GM12878 (cell line): ENCODE data around the gene DMRTA2. TPM values are rescaled to one million over a fixed set of nuclear protein-coding genes. Genes with fewer than 3 reads are reported as not detected.
A peak's percentile ranks its signal among the peaks of the same experiment; 100 is the strongest.

ENCODE experiments used
- ATAC-seq: fragments of 200-7000 bp; cut with Tn5 transposase; 3 replicates; pipeline ENCODE4 v1.9.1; 2020; ENCODE audit warnings: mild to moderate bottlenecking, moderate library complexity
- BruUV-seq: library from RNA; stranded (reverse); fragments of 400-500 nt; replicated peaks from 2 replicates; lab custom pipeline; 2021; lab: Mats Ljungman, UMichigan
- CTCF ChIA-PET: fragments of 300-600 bp; sonication (Branson Sonifier 250); formaldehyde crosslinking; extraction: SDS; loops from one replicate; lab custom pipeline; 2021; ENCODE audit warnings: inconsistent platforms; lab: Yijun Ruan, JAX
- POLR2A ChIA-PET: fragments of 350-600 bp; formaldehyde crosslinking; extraction: SDS; loops from one replicate; lab custom pipeline; 2021; ENCODE audit warnings: inconsistent platforms; lab: Charles Lee
- RAD21 ChIA-PET: fragments of 300-600 bp; sonication (Branson Sonifier 250); formaldehyde crosslinking; loops from one replicate; lab custom pipeline; 2023; ENCODE audit warnings: antibody characterized with exemption; ENCODE audit not compliant: unreplicated experiment; lab: Charles Lee
- SMC1A ChIA-PET: fragments of 300-600 bp; sonication (Branson Sonifier 250); formaldehyde crosslinking; loops from one replicate; lab custom pipeline; 2023; ENCODE audit not compliant: unreplicated experiment, uncharacterized antibody; lab: Charles Lee
- DNase-seq: peaks from one replicate; pipeline ENCODE4 v3.0.0-alpha.2; 2011; ENCODE audit warnings: low read depth, low spot score
- FAIRE-seq: peaks from 3 replicates; lab custom pipeline; 2011; peaks lifted over from hg19 to GRCh38; lab: Jason Lieb, UNC
- H2AFZ ChIP-seq: 2 replicates; pipeline ENCODE4 v1.6.0; 2011; ENCODE audit warnings: low read depth, low read length, control low read depth; ENCODE audit not compliant: control insufficient read depth
- H3K27ac ChIP-seq: 2 replicates; pipeline ENCODE4 v1.5.1; 2011; ENCODE audit warnings: control low read depth; ENCODE audit not compliant: control insufficient read depth, insufficient read depth
- H3K27me3 ChIP-seq, 2 experiments: replicated peaks in 1 of 2; 2 replicates each; pipeline versions ENCODE4 v1.6.0 to v1.6.1; 2011; ENCODE audit warnings: low read length in 1 of 2; ENCODE audit not compliant: control insufficient read depth in 2 of 2, insufficient read depth in 2 of 2
- H3K36me3 ChIP-seq, 2 experiments: 2 replicates each; pipeline ENCODE4 v1.5.1; 2011; ENCODE audit warnings: low read length in 1 of 2; ENCODE audit not compliant: control insufficient read depth in 2 of 2, insufficient read depth in 2 of 2
- H3K4me1 ChIP-seq: 2 replicates; pipeline ENCODE4 v1.6.1; 2011; ENCODE audit warnings: mild to moderate bottlenecking, low read length, moderate library complexity, mixed read lengths; ENCODE audit not compliant: control insufficient read depth, insufficient read depth
- H3K4me2 ChIP-seq: 2 replicates; pipeline ENCODE4 v1.6.0; 2011; ENCODE audit warnings: control low read depth; ENCODE audit not compliant: control insufficient read depth, insufficient read depth
- H3K4me3 ChIP-seq: fragments of 200-600 bp; sonication (generic); 2 replicates; pipeline ENCODE4 v1.5.1; 2016
- H3K79me2 ChIP-seq: 2 replicates; pipeline ENCODE4 v1.6.0; 2011; ENCODE audit warnings: low read length; ENCODE audit not compliant: control insufficient read depth, insufficient read depth
- H3K9ac ChIP-seq: 2 replicates; pipeline ENCODE4 v1.8.0; 2011; ENCODE audit warnings: low read length, control low read depth, mixed read lengths; ENCODE audit not compliant: control insufficient read depth, insufficient read depth
- H3K9me3 ChIP-seq: replicated peaks from 3 replicates; pipeline ENCODE4 v1.5.1; 2011; ENCODE audit warnings: mild to moderate bottlenecking, low read length; ENCODE audit not compliant: control insufficient read depth, insufficient read depth
- H4K20me1 ChIP-seq: 2 replicates; pipeline ENCODE4 v1.6.0; 2011; ENCODE audit not compliant: control insufficient read depth, insufficient read depth
- BMI1 ChIP-seq: fragments of 450-650 bp; IDR thresholded peaks from 2 replicates; pipeline ENCODE4 v1.6.1; 2016; ENCODE audit warnings: mild to moderate bottlenecking, moderate library complexity, borderline replicate concordance
- CHD4 ChIP-seq: fragments of 200-600 bp; sonication (generic); IDR thresholded peaks from 2 replicates; pipeline ENCODE4 v1.6.1; 2016; ENCODE audit warnings: mild to moderate bottlenecking
- GATAD2B ChIP-seq: fragments of 450-650 bp; conservative IDR thresholded peaks from 2 replicates; pipeline ENCODE4 v1.6.1; 2017; ENCODE audit warnings: low read depth, mild to moderate bottlenecking, moderate library complexity
- HCFC1 ChIP-seq: fragments of 150-350 bp; IDR thresholded peaks from 2 replicates; pipeline ENCODE4 v1.6.1; 2014; ENCODE audit warnings: low read length
- NFYA ChIP-seq: IDR thresholded peaks from 2 replicates; pipeline ENCODE4 v1.6.1; 2011; ENCODE audit warnings: low read depth, mild to moderate bottlenecking, low read length, improper control_type of control experiment, borderline replicate concordance
- ZSCAN29 ChIP-seq: fragments of 450-650 bp; IDR thresholded peaks from 2 replicates; pipeline ENCODE4 v1.6.1; 2017; ENCODE audit warnings: mild to moderate bottlenecking, moderate library complexity
- WGBS: methylation state at CpG from one replicate; pipeline ENCODE4 v1.1.6; 2016; ENCODE audit warnings: low lambda C conversion rate; ENCODE audit not compliant: insufficient replicate concordance, insufficient coverage; ENCODE audit errors: missing lambda C conversion rate; 5-methylcytosine and 5-hydroxymethylcytosine counted together
- in situ Hi-C: fragments of 300-500 bp; cut with MboI; formaldehyde crosslinking; loops from 9 replicates; pipeline ENCODE4 v1.14.3; 2018; ENCODE audit warnings: mixed read lengths
- intact Hi-C: fragments of 100-400 bp; cut with micrococcal nuclease; formaldehyde crosslinking; loops from one replicate; pipeline ENCODE4 v1.14.2; 2022; ENCODE audit not compliant: unreplicated experiment
- polyA plus RNA-seq, 11 experiments: library from polyadenylated mRNA; depleted of rRNA in 4 of 11; unstranded in 6 of 11; stranded (reverse) in 5 of 11; fragments of >200 nt; fragmentation: Nextera tagmentation in 4 of 11; fragmentation: Illumina TruSeq in 1 of 11; extraction: Ambion mirVana in 4 of 11; extraction: Trizol in 1 of 11; gene quantifications; 1 replicate in 1 of 11; 2 replicates in 10 of 11; pipeline versions ENCODE4 v1.2.1 to v1.2.3, GENCODE V29; 2011 to 2016; ENCODE audit warnings: inconsistent platforms in 2 of 11, missing spikeins in 2 of 11, low read depth in 1 of 11
- total RNA-seq, 4 experiments: library from RNA; depleted of rRNA in 3 of 4; stranded (reverse); fragments of >200 nt in 3 of 4; fragmentation: Illumina TruSeq in 1 of 4; extraction: Trizol in 1 of 4; gene quantifications; 2 replicates each; pipeline versions ENCODE4 v1.2.1 to v1.2.3, GENCODE V29; 2013 to 2021
- TF ChIP-seq, protein P1 (sequence below): IDR thresholded peaks from 2 replicates; pipeline ENCODE4 v1.6.1; 2011; ENCODE audit warnings: low read depth, low read length, improper control_type of control experiment, borderline replicate concordance

The DMRTA2 gene
- total and polyA plus RNA-seq, 10 of the 15 experiments (the other 5 are each of a cell fraction or from before 2014, with no cell fraction given), result not detected

DNA sequence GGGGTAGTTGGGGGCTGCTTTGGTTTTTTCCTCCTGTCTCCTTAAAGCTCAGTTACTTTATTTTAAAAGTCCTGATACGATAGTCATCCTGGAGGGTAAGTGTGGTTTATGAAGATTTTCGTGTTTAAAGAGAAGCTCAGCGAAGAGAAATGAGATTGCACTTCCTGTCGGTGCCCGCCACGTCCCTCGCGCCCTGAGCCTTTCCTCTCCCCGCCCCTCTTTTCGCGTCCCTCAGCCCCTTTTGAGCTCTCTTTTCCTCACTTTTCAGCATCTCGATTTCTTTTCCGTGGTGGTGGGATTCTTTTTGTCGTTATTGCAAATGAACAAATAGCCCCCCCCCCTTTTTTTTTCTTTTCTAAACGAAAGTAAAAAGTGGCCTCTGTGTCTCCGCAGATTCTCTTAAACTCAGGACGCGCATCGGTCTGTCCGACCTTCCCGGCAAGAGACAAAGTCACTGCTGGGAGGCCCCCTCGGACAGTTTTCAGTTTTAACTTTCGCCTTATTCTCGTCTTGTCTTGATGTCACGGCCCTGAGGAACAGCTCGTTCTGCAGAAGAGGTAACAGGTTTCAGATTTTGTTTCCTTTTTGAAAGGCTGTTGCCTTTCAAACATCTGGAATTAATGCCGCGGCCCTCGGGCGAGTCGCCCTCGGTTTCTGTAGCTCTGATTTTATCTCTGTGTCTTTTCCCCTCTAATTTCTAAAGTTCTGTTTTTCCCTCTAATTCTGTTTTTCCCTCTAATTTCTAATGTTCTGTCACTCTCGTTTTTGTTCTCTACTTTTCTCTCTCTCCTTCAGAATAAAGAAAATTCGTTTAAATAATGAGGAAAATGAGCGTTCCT is 1.0 kb upstream of the DMRTA2 start:
- H3K4me3 ChIP-seq, result peak overlapping the region; percentile 67
- SMC1A ChIA-PET, result interaction anchor here (0.7 to 0.8 kb wide), 2 partner anchors 51 to 56 kb away, joined by 3 to 6 read pairs; no protein-coding TSS in a partner anchor
- no TSS peak for BruUV-seq
- H3K27ac ChIP-seq, result no peak overlapping the region
- DNase-seq, result no peak
- H2AFZ ChIP-seq, result peak overlapping the region; percentile 16; the same call in 1 of the 2 replicates
- intact Hi-C loops (no loop called here), in situ Hi-C loops (no loop called here)
- no peaks in the 10 kb centered on the region; the same call in 1 of the 3 replicates for H3K9me3 ChIP-seq
- H3K79me2 ChIP-seq, result no peaks in the 10 kb centered on the region
- CTCF ChIA-PET, result interaction anchor here (1.2 kb wide), 1 partner anchor 10 kb away, joined by 3 read pairs; no protein-coding TSS in a partner anchor
- POLR2A ChIA-PET, result no interaction called here
- H3K4me2 ChIP-seq, result peak overlapping the region; percentile 76
- no peaks in the 10 kb centered on the region for H4K20me1 ChIP-seq
- H3K9ac ChIP-seq, result no peak overlapping the region
- WGBS, result 33% methylated on average over 34 of the region's 35 CpGs
- H3K36me3 ChIP-seq, result no peaks in the 10 kb centered on the region
- no peak for FAIRE-seq
- RAD21 ChIA-PET, result no interaction called here
- peaks cover 27 to 44% of the 10 kb centered on the region in 2 experiments for H3K27me3 ChIP-seq
- ATAC-seq, result 0 out of 3 replicates have a peak, but pooled peaks have one; percentile 20
- H3K4me1 ChIP-seq, result no peaks in the 10 kb centered on the region
- TF ChIP-seq GATAD2B, result no peak
- TF ChIP-seq HCFC1, result no peak
- TF ChIP-seq BMI1, result no peak
- no peak for TF ChIP-seq NFYA
- no peak for TF ChIP-seq CHD4
- no peak for TF ChIP-seq ZSCAN29
- TF ChIP-seq, protein P1, sequence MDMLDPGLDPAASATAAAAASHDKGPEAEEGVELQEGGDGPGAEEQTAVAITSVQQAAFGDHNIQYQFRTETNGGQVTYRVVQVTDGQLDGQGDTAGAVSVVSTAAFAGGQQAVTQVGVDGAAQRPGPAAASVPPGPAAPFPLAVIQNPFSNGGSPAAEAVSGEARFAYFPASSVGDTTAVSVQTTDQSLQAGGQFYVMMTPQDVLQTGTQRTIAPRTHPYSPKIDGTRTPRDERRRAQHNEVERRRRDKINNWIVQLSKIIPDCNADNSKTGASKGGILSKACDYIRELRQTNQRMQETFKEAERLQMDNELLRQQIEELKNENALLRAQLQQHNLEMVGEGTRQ, result no peak
